Activated B cell treated with CpG ODN at 0.5 μM for 24 hours (primary cell): Measurements from ENCODE around the gene PKP3. TPM values are rescaled to one million over a fixed set of nuclear protein-coding genes. Genes with fewer than 3 reads are reported as not detected.

Experiments used
- ATAC-seq: fragments of 200-7000 bp; cut with Tn5 transposase; one replicate; pipeline ENCODE4 v1.10.0; 2021; ENCODE audit warnings: low read depth, mild to moderate bottlenecking, moderate library complexity
- CTCF ChIA-PET: fragments of 350-600 bp; sonication (Branson Sonifier 250); formaldehyde crosslinking; loops from one replicate; lab custom pipeline; 2021; ENCODE audit warnings: antibody characterized with exemption; lab: Charles Lee
- POLR2A ChIA-PET: fragments of 350-600 bp; sonication (Branson Sonifier 250); formaldehyde crosslinking; loops from one replicate; lab custom pipeline; 2021; ENCODE audit warnings: antibody characterized with exemption; lab: Charles Lee
- DNase-seq: peaks from one replicate; pipeline ENCODE4 v3.0.0; 2022
- H3K27ac Mint-ChIP-seq: one replicate; pipeline ENCODE4 v1.8.0; 2020; ENCODE audit warnings: mixed read lengths
- H3K27me3 Mint-ChIP-seq: one replicate; pipeline ENCODE4 v1.8.0; 2021; ENCODE audit warnings: mixed read lengths
- H3K36me3 Mint-ChIP-seq: one replicate; pipeline ENCODE4 v1.8.0; 2021; ENCODE audit warnings: low read depth, mixed read lengths
- H3K4me1 Mint-ChIP-seq: one replicate; pipeline ENCODE4 v1.8.0; 2021; ENCODE audit warnings: mixed read lengths
- H3K4me3 Mint-ChIP-seq: one replicate; pipeline ENCODE4 v1.8.0; 2020; ENCODE audit warnings: mild to moderate bottlenecking, mixed read lengths
- H3K9me3 Mint-ChIP-seq: one replicate; pipeline ENCODE4 v1.8.0; 2020; ENCODE audit warnings: mixed read lengths
- intact Hi-C: fragments of 100-400 bp; cut with micrococcal nuclease; formaldehyde crosslinking; loops from one replicate; pipeline ENCODE4 v1.15.1; 2024
- total RNA-seq: library from RNA; stranded (reverse); gene quantifications from 2 replicates; pipeline ENCODE4 v1.2.3, GENCODE V29; 2022
- TF ChIP-seq, protein P1 (sequence below): fragments of 200-600 bp; IDR thresholded peaks from one replicate; pipeline ENCODE4 v1.8.0; 2022; ENCODE audit warnings: antibody characterized with exemption, mild to moderate bottlenecking

PKP3 gene
- total RNA-seq, 1 donor from 2014 or later = 0.18 TPM

DNA sequence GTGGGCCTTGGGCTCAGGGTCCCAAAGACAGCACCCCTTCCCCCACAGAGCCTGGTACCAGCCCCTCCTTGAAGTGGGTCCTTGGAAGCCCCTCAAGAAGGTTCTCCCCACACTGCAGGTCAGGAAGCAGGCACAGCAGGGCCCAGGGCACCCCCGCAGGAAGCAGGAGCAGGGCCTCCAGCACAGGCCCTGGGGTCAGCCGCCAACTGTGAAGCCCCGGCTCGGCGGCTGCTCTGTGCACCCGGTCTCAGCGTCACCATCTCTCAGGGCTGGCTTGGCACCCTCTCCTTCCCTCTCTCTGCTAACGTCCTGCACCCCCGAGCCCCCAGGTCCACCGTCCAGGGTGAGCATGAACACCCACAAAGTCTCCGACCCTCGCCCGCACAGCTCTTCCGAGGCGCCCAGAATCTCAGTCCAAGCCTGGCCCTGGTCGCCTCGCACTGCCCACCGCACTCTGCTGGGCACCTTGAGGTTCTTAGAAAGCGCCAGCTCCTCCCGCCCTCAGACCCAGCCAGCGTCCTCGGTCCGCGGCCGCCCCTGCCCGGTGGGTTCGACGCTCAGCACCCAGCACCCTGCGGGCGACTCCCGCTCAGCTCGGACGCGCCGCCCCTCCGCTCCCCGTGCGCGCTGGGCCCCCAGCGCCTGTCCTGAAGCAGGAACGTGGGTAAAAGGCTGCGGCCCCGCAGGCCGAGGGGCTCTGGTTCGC, 22.2 kb downstream of the PKP3 start:
- POLR2A ChIA-PET = interaction anchor here (0.6 to 3.2 kb wide), 8 partner anchors 9 to 209 kb away, joined by 3 to 41 read pairs (median 3); partner anchors contain the start of genes BET1L, PGGHG, PTDSS2 and RIC8A
- Mint-ChIP-seq H3K4me3 (peak overlapping the region; percentile 79), H3K36me3 (no peaks in the 10 kb centered on the region), H3K9me3 (no peaks in the 10 kb centered on the region), H3K4me1 (peaks cover 32% of the 10 kb centered on the region), H3K27ac (peak overlapping the region; percentile 56), H3K27me3 (no peaks in the 10 kb centered on the region)
- CTCF ChIA-PET = interaction anchor here (1.5 kb wide), 1 partner anchor 9 kb away, joined by 5 read pairs; no protein-coding TSS in a partner anchor
- peak; percentile 4 for ATAC-seq
- no peak for DNase-seq
- TF ChIP-seq, protein P1, sequence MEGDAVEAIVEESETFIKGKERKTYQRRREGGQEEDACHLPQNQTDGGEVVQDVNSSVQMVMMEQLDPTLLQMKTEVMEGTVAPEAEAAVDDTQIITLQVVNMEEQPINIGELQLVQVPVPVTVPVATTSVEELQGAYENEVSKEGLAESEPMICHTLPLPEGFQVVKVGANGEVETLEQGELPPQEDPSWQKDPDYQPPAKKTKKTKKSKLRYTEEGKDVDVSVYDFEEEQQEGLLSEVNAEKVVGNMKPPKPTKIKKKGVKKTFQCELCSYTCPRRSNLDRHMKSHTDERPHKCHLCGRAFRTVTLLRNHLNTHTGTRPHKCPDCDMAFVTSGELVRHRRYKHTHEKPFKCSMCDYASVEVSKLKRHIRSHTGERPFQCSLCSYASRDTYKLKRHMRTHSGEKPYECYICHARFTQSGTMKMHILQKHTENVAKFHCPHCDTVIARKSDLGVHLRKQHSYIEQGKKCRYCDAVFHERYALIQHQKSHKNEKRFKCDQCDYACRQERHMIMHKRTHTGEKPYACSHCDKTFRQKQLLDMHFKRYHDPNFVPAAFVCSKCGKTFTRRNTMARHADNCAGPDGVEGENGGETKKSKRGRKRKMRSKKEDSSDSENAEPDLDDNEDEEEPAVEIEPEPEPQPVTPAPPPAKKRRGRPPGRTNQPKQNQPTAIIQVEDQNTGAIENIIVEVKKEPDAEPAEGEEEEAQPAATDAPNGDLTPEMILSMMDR = no peak
- intact Hi-C loops = no loop called here

DNA sequence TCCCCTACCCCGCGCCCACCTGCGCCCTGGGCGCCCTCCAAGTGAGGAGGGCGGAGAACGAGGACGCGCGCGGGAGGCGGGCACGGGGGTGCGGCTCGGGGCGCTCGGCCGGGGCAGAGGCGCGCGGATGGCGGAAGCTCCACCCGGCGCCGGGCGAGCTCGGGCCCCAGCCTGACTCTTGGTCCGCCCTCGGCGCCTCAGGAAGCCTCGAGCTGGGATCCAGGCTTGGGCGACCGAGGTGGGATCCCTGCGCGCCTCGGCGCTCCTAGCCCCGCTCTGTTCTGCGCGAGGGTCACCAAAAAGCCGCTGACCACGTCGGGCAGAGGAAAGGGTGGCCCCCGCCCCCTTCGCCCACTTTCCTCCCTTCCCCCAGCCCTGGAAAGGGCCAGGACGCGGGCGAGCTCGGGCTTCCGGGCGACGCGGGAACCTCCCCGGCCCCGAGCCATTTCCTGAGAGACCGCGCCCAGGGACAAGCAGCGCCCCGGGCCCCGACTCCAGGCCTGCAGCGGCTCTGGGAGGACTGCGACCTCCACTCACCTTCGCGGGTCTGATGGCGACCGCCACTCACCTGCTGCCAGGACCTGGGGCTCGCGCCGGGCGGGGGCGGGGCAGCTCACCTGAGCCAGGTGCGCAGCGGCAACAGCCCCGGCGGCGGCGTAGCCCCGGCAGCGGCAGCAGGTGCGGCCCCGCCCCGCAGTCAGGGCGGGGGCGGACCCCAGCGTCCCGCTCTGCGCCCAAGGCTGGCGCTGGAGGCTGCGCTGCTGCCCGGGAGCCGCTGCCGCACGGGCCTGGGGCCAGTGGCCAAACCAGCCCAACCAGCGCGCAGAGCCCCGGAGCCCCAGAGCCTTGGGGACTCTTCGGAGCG, 23.0 kb downstream of the PKP3 start:
- ATAC-seq (peak; percentile 60), DNase-seq (peak; percentile 55)
- TF ChIP-seq, protein P1 = no peak
- intact Hi-C loops = no loop called here
- Mint-ChIP-seq H3K4me3 (peak overlapping the region; percentile 79), H3K27me3 (no peaks in the 10 kb centered on the region), H3K4me1 (peaks cover 32% of the 10 kb centered on the region), H3K36me3 (no peaks in the 10 kb centered on the region), H3K27ac (no peak overlapping the region), H3K9me3 (no peaks in the 10 kb centered on the region)
- ChIA-PET POLR2A (interaction anchor here (0.6 to 3.2 kb wide), 7 partner anchors 10 to 210 kb away, joined by 3 to 41 read pairs (median 3); partner anchors contain the start of genes BET1L, PGGHG, PTDSS2 and RIC8A), CTCF (interaction anchor here (0.6 to 1.5 kb wide), 2 partner anchors 10 to 31 kb away, joined by 3 to 5 read pairs; no protein-coding TSS in a partner anchor)

DNA sequence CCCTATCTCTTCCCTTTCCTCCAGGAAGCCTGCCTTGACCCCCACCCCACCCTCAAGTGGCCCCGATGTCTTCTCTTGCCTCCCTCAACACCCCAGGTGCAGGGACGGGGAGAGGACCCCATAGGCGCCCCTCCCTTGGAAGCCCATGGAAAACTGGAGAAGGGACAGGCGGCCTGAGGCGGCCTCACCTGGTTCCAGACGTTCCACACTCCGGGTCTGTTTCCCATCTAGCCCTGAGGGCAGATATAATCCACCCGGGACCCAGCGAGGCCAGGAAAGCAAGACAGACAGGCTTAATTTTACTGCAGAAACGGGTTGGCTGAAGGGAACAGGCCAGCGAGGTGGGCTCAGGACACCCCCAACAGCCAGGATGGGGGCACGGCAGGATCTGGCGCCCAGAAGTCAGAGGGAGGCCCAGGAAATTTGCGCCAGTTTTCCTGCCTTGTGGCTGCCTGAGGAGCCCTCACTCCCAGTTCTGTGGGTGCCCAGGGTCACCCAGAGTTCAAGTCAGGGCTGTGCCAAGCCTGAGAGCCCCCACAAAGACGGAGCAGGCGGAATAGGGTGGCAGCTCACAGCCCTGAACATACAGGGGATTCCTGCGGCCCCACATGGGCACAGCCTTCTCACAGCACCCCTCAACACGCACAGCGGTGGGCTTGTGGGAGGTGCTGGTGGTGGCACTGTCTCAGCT, 23.8 kb downstream of the PKP3 start:
- DNase-seq = peak; percentile 14
- Mint-ChIP-seq H3K9me3 (no peaks in the 10 kb centered on the region), H3K4me1 (peaks cover 32% of the 10 kb centered on the region), H3K27me3 (no peaks in the 10 kb centered on the region), H3K27ac (peak overlapping the region; percentile 18), H3K4me3 (peak overlapping the region; percentile 75), H3K36me3 (no peaks in the 10 kb centered on the region)
- no peak for ATAC-seq
- POLR2A ChIA-PET = interaction anchor here (1.9 to 3.2 kb wide), 2 partner anchors 11 to 31 kb away, joined by 17 to 41 read pairs; partner anchors contain the start of gene PTDSS2
- CTCF ChIA-PET = no interaction called here
- TF ChIP-seq, protein P1 = no peak
- intact Hi-C loops = no loop called here

- TF ChIP-seq, protein P1 = no peak
- POLR2A ChIA-PET = no interaction called here
- CTCF ChIA-PET = no interaction called here
- Mint-ChIP-seq H3K4me3 (peak overlapping the region; percentile 44), H3K4me1 (peaks cover 26% of the 10 kb centered on the region), H3K36me3 (no peaks in the 10 kb centered on the region), H3K27ac (no peak overlapping the region), H3K9me3 (no peaks in the 10 kb centered on the region), H3K27me3 (no peaks in the 10 kb centered on the region)
- intact Hi-C loops = no loop called here
- no peak for ATAC-seq
- DNase-seq = peak; percentile 12
These were observed 24.6 kb downstream of the PKP3 start for GRCh38 chr11:418343-419247.
